ENCODE data around the gene MDFI. TPM values are rescaled to one million over a fixed set of nuclear protein-coding genes. Genes with fewer than 3 reads are reported as not detected.

The MDFI gene
- total and polyA plus RNA-seq, 2 experiments from 2014 or later: 2.8 to 51.4 TPM

- TF ChIP-seq ZNF114 (CRISPR knock-in tag; IDR thresholded peaks at IDR 0.05) (no peak), EZH2 (IDR thresholded peaks at IDR 0.05; ENCODE audit: low read depth, unreplicated experiment) (no peak), EZH2phosphoT487 (IDR thresholded peaks at IDR 0.05; ENCODE audit: unreplicated experiment) (no peak), JUNB (IDR thresholded peaks at IDR 0.05; ENCODE audit: unreplicated experiment) (no peak), NANOG (IDR thresholded peaks at IDR 0.05; ENCODE audit: borderline replicate concordance) (no peak)
- TF ChIP-seq, protein P1, sequence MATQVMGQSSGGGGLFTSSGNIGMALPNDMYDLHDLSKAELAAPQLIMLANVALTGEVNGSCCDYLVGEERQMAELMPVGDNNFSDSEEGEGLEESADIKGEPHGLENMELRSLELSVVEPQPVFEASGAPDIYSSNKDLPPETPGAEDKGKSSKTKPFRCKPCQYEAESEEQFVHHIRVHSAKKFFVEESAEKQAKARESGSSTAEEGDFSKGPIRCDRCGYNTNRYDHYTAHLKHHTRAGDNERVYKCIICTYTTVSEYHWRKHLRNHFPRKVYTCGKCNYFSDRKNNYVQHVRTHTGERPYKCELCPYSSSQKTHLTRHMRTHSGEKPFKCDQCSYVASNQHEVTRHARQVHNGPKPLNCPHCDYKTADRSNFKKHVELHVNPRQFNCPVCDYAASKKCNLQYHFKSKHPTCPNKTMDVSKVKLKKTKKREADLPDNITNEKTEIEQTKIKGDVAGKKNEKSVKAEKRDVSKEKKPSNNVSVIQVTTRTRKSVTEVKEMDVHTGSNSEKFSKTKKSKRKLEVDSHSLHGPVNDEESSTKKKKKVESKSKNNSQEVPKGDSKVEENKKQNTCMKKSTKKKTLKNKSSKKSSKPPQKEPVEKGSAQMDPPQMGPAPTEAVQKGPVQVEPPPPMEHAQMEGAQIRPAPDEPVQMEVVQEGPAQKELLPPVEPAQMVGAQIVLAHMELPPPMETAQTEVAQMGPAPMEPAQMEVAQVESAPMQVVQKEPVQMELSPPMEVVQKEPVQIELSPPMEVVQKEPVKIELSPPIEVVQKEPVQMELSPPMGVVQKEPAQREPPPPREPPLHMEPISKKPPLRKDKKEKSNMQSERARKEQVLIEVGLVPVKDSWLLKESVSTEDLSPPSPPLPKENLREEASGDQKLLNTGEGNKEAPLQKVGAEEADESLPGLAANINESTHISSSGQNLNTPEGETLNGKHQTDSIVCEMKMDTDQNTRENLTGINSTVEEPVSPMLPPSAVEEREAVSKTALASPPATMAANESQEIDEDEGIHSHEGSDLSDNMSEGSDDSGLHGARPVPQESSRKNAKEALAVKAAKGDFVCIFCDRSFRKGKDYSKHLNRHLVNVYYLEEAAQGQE (IDR thresholded peaks at IDR 0.05; ENCODE audit: unreplicated experiment): no peak
- TF ChIP-seq, protein P2, sequence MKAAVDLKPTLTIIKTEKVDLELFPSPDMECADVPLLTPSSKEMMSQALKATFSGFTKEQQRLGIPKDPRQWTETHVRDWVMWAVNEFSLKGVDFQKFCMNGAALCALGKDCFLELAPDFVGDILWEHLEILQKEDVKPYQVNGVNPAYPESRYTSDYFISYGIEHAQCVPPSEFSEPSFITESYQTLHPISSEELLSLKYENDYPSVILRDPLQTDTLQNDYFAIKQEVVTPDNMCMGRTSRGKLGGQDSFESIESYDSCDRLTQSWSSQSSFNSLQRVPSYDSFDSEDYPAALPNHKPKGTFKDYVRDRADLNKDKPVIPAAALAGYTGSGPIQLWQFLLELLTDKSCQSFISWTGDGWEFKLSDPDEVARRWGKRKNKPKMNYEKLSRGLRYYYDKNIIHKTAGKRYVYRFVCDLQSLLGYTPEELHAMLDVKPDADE (IDR thresholded peaks at IDR 0.05): no peak
Measured at GRCh38 chr6:41623330-41623729, 14.9 kb upstream of the MDFI start (continued).

DNA sequence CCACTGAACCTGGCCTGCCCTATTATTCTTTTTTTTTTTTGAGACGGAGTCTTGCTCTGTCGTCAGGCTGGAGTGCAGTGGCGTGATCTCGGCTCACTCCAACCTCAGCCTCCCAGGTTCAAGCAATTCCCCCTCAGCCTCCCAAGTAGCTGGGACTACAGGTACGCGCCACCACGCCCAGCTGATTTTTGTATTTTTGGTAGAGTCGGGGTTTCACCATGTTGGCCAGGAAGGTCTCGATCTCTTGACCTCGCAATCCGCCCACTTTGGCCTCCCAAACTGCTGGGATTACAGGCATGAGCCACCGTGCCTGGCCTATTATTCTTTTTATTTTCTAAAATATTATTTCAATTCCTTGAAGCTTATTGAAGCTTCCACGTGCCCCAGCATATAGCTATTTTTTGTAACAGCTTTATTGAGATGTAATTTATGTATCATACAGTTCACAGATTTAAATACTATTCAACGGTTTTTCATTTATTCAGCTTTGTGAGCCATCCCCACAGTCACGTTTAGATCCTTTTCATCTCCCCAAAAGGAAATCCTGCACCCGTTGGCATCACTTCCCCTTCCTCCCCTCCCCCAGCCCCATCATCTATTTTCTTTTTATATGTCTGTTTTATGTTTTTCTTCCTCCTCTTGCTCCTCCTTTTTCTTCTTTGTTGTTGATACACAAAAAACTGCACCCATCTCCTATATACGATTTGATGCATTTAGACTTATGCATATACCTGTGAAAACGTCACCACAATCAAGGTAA is 13.5 kb upstream of the MDFI start:
- H3K4me3 Mint-ChIP-seq: no peak overlapping the region
- Histone ChIP-seq H3K79me2 (replicated peaks; ENCODE audit: insufficient read depth) (no peaks in the 10 kb centered on the region), H3K27ac (ENCODE audit: low read depth) (no peak overlapping the region), H3F3A (replicated peaks; ENCODE audit: low read depth) (0 out of 2 replicates have a peak, but pooled peaks cover 2% of the 10 kb centered on the region), H3K4me3 (no peak overlapping the region), H3K9me2 (ENCODE audit: insufficient read depth) (no peaks in the 10 kb centered on the region), H3K4me2 (no peak overlapping the region), H3K4me1 (ENCODE audit: insufficient read depth) (no peaks in the 10 kb centered on the region), H4K20me1 (replicated peaks; ENCODE audit: insufficient read depth) (no peaks in the 10 kb centered on the region), H2AFZ (no peak overlapping the region), H3K36me3 (ENCODE audit: insufficient read depth) (no peaks in the 10 kb centered on the region), H3K27me3 (ENCODE audit: insufficient read depth) (no peaks in the 10 kb centered on the region)
- ATAC-seq (no peak), DNase-seq (ENCODE audit: low spot score) (no peak)
- H3K27me3 Mint-ChIP-seq (ENCODE audit: insufficient read depth, low read depth, poor library complexity): peaks cover 5% of the 10 kb centered on the region
- H3K27ac Mint-ChIP-seq: no peak overlapping the region
- peaks cover 16% of the 10 kb centered on the region for H3K9me3 Mint-ChIP-seq
- H3K36me3 Mint-ChIP-seq (ENCODE audit: low read depth): peaks cover 7% of the 10 kb centered on the region; the same call in 1 of the 3 replicates
- peaks cover 14% of the 10 kb centered on the region; the same call in 2 of the 3 replicates for H3K4me1 Mint-ChIP-seq
- no peak for TF ChIP-seq CREB1 (CRISPR knock-in tag; IDR thresholded peaks at IDR 0.05; ENCODE audit: low read depth)
- TF ChIP-seq EZH2 (IDR thresholded peaks at IDR 0.05; ENCODE audit: low read depth, unreplicated experiment): no peak
- TF ChIP-seq POLR2AphosphoS5 (IDR thresholded peaks at IDR 0.05; ENCODE audit: low read depth): no peak
- TF ChIP-seq, protein P1 (IDR thresholded peaks at IDR 0.05; ENCODE audit: unreplicated experiment): no peak
- no peak for TF ChIP-seq STAT1 (IDR thresholded peaks at IDR 0.05; ENCODE audit: unreplicated experiment)
- no peak for TF ChIP-seq ZNF331 (CRISPR knock-in tag; IDR thresholded peaks at IDR 0.05; ENCODE audit: low read depth)
- no peak for TF ChIP-seq EZH2phosphoT487 (IDR thresholded peaks at IDR 0.05; ENCODE audit: unreplicated experiment)
